Psoas muscle (tissue), 8 donors: ENCODE data around the gene PKM. TPM values are rescaled to one million over a fixed set of nuclear protein-coding genes. Genes with fewer than 3 reads are reported as not detected.

Experiments used
- ATAC-seq, 4 donors: fragments of 200-7000 bp; cut with Tn5 transposase; one replicate each; pipeline ENCODE4 v1.9.1; 2020; ENCODE audit warnings: moderate library complexity in 3 of 4, mild to moderate bottlenecking in 2 of 4
- DNase-seq, 2 donors: peaks; one replicate each; pipeline ENCODE4 v3.0.0-alpha.2; 2020
- H3K27ac ChIP-seq: fragments of 200-600 bp; one replicate; pipeline ENCODE4 v1.8.0; 2022
- H3K27me3 ChIP-seq, 3 donors: fragments of 200-600 bp in 1 of 3; one replicate each; pipeline versions ENCODE4 v1.6.1 to v1.8.0; 2013 to 2022; ENCODE audit warnings: low read length in 2 of 3, mild to moderate bottlenecking in 2 of 3, moderate library complexity in 1 of 3; ENCODE audit not compliant: insufficient read depth in 3 of 3
- H3K36me3 ChIP-seq, 2 donors: fragments of 200-600 bp in 1 of 2; one replicate each; pipeline versions ENCODE4 v1.6.1 to v1.8.0; 2013 to 2022; ENCODE audit warnings: low read depth in 1 of 2, mild to moderate bottlenecking in 1 of 2, moderate library complexity in 1 of 2; ENCODE audit not compliant: insufficient read depth in 1 of 2
- H3K4me1 ChIP-seq: fragments of 200-600 bp; one replicate; pipeline ENCODE4 v1.8.0; 2022
- H3K4me3 ChIP-seq: fragments of 200-600 bp; one replicate; pipeline ENCODE4 v1.8.0; 2022; ENCODE audit warnings: mild to moderate bottlenecking
- H3K9me3 ChIP-seq: fragments of 200-600 bp; one replicate; pipeline ENCODE4 v1.8.0; 2022
- CTCF ChIP-seq: fragments of 200-600 bp; IDR thresholded peaks from one replicate; pipeline ENCODE4 v1.8.0; 2022; ENCODE audit warnings: antibody characterized with exemption
- WGBS, 3 donors: extraction: QIAGEN DNeasy Blood & Tissue Kit; methylation state at CpG; one replicate each; pipeline versions ENCODE4 v1.1.6 to v1.1.7; 2013; 5-methylcytosine and 5-hydroxymethylcytosine counted together
- intact Hi-C, 2 donors: fragments of 100-400 bp; cut with DNase I; formaldehyde crosslinking; loops; one replicate each; pipeline versions ENCODE4 v1.11.0 to v1.14.2; 2022
- polyA plus RNA-seq, 3 donors: library from polyadenylated mRNA; stranded (reverse); fragments of 200-250 nt; gene quantifications; one replicate each; pipeline ENCODE4 v1.2.3, GENCODE V29; 2013
- total RNA-seq, 4 donors: library from RNA; stranded (reverse); fragmentation: NEBNext Ultra II Directional in 2 of 4; extraction: Animal tissue kit (Norgen Biotek cat#: 25700) in 2 of 4; gene quantifications; one replicate each; pipeline versions ENCODE4 v1.2.1 to v1.2.4, GENCODE V29; 2021 to 2023
- donor health status: healthy with polysubstance abuse.
- donor health status: DM: no; HTN: no; CAD: no; lungs with moderate emphysema.
- donor health status: Bipolar disorder and iron deficiency.
- donor health status: healthy.
- donor health status: DM: yes; HTN: yes; CAD: no.
- donor health status: DM: no; HTN: no; CAD: no.
- donor health status: DM: no; HTN: no; CAD: no.
- donor health status: DM: yes; HTN: yes; CAD: no.

The PKM gene
- total and polyA plus RNA-seq, 7 donors = 513 to 1,170 (median 958) TPM

DNA sequence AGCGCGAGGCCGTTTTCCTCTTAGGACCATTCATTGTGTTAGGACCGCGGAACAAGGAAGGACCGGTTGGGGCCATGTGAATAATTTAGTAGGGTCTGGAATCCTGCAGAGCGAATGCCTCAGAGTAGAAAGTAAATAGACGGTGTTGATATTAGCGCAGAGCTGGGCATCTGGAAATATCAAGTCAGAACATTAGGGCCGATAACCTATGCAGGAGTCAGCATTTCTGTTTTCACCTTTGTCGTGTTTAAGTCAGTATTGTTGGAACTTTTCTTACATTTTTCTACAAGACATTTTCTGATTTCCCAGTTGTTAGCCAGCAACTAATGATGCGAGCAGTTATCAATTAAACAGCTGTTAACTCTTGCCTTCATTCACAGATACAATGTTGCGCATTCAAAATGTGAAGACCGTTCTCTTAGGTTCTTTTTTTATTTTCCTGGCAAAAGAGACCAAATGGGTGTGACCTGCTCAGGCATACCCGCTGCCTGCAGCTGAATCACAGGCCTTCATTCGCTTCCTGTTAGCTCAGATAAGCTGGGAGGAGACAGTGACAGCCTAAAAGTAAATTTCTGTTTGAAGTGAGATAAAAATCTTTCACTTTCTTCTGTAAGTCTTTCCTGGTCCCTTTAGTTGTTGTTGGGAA lies 966 bp upstream of the PKM start:
- Histone ChIP-seq H3K9me3 (no peaks in the 10 kb centered on the region), H3K27me3 (no peaks in the 10 kb centered on the region), H3K27ac (peak overlapping the region; percentile 99), H3K36me3 (no peaks in the 10 kb centered on the region), H3K4me3 (peak overlapping the region; percentile 99), H3K4me1 (peaks cover 36% of the 10 kb centered on the region)
- intact Hi-C loops = loop anchor here (2.0 to 5.0 kb wide), 4 partner anchors 31 to 41 kb away; partner anchors contain the start of genes PARP6 (in 2 of the 2) and GRAMD2A (in 1 of the 2)
- peak; percentile 47 to 56 for DNase-seq
- WGBS, 3 donors = 4 to 9% (median 7%) methylated on average over 16 of the region's 16 CpGs
- TF ChIP-seq CTCF = no peak
- peak; percentile 1 to 26 (median 2) for ATAC-seq

DNA sequence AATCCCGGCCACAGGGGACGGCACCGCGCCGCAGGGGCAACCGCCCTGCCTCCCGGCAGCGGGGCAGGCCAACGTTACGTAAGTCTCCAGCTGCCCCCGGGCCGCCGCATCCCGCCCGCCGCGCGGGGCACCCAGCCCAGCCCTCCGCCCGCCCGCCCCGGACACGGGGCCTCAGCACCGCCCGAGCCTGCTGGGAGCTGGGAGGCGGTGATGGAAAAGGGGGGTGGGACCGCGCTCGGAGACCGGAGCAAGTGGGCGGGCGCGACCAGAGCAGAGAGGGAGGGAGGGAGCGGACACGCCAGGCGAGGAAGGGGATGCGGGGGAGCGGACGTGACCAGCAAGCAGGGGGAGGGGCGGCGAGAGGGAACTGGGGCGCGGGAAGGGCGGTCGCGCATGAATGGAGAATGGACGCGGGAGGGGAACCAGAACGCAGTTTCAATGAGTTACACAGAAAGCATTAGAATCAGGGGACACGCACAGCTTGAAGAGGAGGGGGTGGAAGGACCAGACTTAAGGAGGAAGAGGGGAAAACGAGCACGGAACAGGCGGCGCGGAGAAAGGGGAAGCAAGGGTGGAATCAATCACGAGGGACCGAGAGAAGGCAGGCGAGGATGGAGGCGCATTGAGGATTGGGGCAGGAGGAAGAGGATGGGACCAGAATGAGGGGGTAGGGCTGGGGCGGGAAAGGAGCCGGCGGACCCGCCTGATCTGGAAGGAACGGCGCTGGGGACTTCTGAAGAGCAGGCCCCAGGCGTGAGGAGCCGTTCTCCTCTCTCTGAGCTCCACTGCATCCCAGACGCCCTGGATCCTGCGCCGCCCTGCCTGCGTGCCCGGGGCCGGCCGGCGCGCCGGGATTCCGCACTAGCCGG lies 559 bp downstream of the PKM start:
- peak overlapping the region; percentile 99 for H3K27ac ChIP-seq
- DNase-seq = peak; percentile 91 to 92
- no peaks in the 10 kb centered on the region for H3K36me3 ChIP-seq
- TF ChIP-seq CTCF = no peak
- H3K9me3 ChIP-seq = no peaks in the 10 kb centered on the region
- ATAC-seq = peak; percentile 49 to 63 (median 56)
- intact Hi-C loops = loop anchor here (2.0 to 5.0 kb wide), 4 partner anchors 30 to 42 kb away; partner anchors contain the start of genes PARP6 (in 2 of the 2) and GRAMD2A (in 1 of the 2)
- H3K27me3 ChIP-seq = no peaks in the 10 kb centered on the region
- H3K4me1 ChIP-seq = peaks cover 48% of the 10 kb centered on the region
- peak overlapping the region; percentile 99 for H3K4me3 ChIP-seq
- whole genome bisulfite sequencing, 3 donors = 0 to 1% (median 1%) methylated on average over 51 to 79 of the region's 79 CpGs

- 0% methylated on average over 14 to 29 of the region's 29 CpGs for WGBS, 3 donors
- Histone ChIP-seq H3K9me3 (no peaks in the 10 kb centered on the region), H3K27ac (peak overlapping the region; percentile 99), H3K36me3 (no peaks in the 10 kb centered on the region), H3K27me3 (no peaks in the 10 kb centered on the region), H3K4me3 (peak overlapping the region; percentile 99), H3K4me1 (peaks cover 53% of the 10 kb centered on the region)
- TF ChIP-seq CTCF = peak; percentile 7
- DNase-seq (no peak), ATAC-seq (no peak)
- intact Hi-C loops = loop anchor here (2.0 to 5.0 kb wide), 4 partner anchors 29 to 43 kb away; partner anchors contain the start of genes PARP6 (in 2 of the 2) and GRAMD2A (in 1 of the 2)
Observed at GRCh38 chr15:72229947-72230196, 1.1 kb downstream of the PKM start.

DNA sequence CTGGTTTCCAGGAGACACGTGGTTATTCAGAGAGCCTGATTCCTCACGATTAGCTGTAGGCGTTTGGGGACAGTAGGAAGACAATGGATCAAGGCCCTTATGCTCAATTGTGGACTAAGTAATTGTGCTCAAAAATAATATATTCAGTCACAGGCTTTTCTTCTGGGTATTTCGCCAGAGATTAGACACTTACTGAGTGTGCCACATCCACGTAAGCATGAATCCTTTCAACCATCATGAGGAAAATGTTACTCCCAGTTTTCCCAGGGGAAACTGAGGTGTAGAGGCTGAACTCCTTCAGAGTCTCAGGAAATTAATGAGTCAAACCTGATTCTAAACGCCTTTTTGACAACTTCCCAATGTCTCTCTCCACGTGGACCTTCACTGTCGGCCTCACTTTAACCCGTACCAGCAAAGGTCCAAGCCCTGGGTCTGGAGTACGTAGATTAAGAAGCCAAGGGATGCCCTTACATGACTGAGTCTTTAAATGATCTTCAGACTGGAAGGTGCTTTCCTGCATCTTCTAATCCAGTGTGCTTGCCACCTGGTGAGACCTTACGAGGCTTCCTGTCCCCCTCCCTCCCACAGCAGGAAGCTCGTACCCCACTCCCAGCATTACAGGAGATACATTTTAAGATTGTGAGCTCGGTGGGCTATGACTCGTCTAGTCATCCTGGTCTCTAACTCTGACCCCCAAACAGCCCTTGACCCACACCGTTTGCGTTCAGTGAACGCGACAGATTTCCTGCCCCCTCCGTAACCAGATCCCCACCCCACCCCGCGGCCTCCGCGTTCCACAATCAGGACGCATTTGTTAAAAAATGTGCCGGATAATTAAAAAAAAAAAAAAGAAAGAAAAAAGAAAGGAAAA lies 1.7 kb downstream of the PKM start:
- peak overlapping the region; percentile 99 for H3K27ac ChIP-seq
- ATAC-seq = no peak
- no peak for TF ChIP-seq CTCF
- peak overlapping the region; percentile 99 for H3K4me3 ChIP-seq
- WGBS, 3 donors = 4 to 11% (median 5%) methylated on average over 25 of the region's 25 CpGs
- peak in 1 of 2 donors; percentile 60 for DNase-seq
- H3K36me3 ChIP-seq = no peaks in the 10 kb centered on the region
- H3K4me1 ChIP-seq = peaks cover 56% of the 10 kb centered on the region
- intact Hi-C loops = no loop called here
- no peaks in the 10 kb centered on the region for H3K27me3 ChIP-seq
- H3K9me3 ChIP-seq = no peaks in the 10 kb centered on the region
